ENCODE results near the gene ZNF610. TPM values are rescaled to one million over a fixed set of nuclear protein-coding genes. Genes with fewer than 3 reads are reported as not detected.

ZNF610 gene
- total and polyA plus RNA-seq, 2 donors (not counting 3 experiments of a cell fraction or from before 2014, with no cell fraction given) = 1.1 to 1.3 TPM

- FAIRE-seq = no peak
- Histone ChIP-seq H3K27me3 (ENCODE audit: control insufficient read depth in 2 of 2, insufficient read depth in 2 of 2, low read length in 2 of 2) (no peaks in the 10 kb centered on the region), H3K4me1 (ENCODE audit: control insufficient read depth, extremely low read depth, insufficient read depth, low read length) (no peaks in the 10 kb centered on the region), H3K36me3 (ENCODE audit: control insufficient read depth in 2 of 2, extremely low read depth in 1 of 2, insufficient read depth in 2 of 2, low read length in 2 of 2) (no peaks in the 10 kb centered on the region), H3K9ac (replicated peaks; ENCODE audit: extremely low read depth, insufficient read depth, low read length) (no peak overlapping the region), H2AFZ (ENCODE audit: low read depth, low read length) (no peak overlapping the region), H3K4me2 (ENCODE audit: insufficient read depth, low read length) (no peak overlapping the region), H3K9me3 (replicated peaks; ENCODE audit: control insufficient read depth, insufficient read depth, low read length) (peaks cover 4% of the 10 kb centered on the region), H3K4me3 (replicated peaks in 1 of 3; ENCODE audit: insufficient read depth in 1 of 3, low read depth in 1 of 3, low read length in 3 of 3) (no peak overlapping the region), H3K27ac (ENCODE audit: insufficient read depth, low read depth, low read length) (no peak overlapping the region), H3K79me2 (ENCODE audit: control insufficient read depth, insufficient read depth, low read length) (no peaks in the 10 kb centered on the region), H4K20me1 (replicated peaks; ENCODE audit: control insufficient read depth, extremely low read depth, insufficient read depth, low read length) (no peaks in the 10 kb centered on the region), H3K9me1 (replicated peaks; ENCODE audit: control insufficient read depth, extremely low read depth, insufficient read depth, low read length) (no peaks in the 10 kb centered on the region)
- dilution Hi-C loops (cut with MboI; ENCODE audit: extremely low pct_ligation_motif_present, low sequenced_read_pairs) = no loop called here
- BruUV-seq (replicated peaks) = no TSS peak
- TF ChIP-seq JUN (IDR thresholded peaks at IDR 0.05; ENCODE audit: borderline replicate concordance, insufficient read depth, insufficient read length, low read depth) = no peak
- no peak for TF ChIP-seq MAX (IDR thresholded peaks at IDR 0.05; ENCODE audit: insufficient read depth, insufficient read length)
- TF ChIP-seq EZH2 (IDR thresholded peaks at IDR 0.05; ENCODE audit: borderline replicate concordance, low read depth, low read length, severe bottlenecking) = no peak
- ChIA-PET POLR2A (no interaction called here), CTCF (no interaction called here)
- no peak for DNase-seq (ENCODE audit: low read depth, low spot score)
- intact Hi-C loops (cut with micrococcal nuclease) = no loop called here
Measured at GRCh38 chr19:52415711-52416110, 79.7 kb downstream of the ZNF610 start.

Small RNAs within 50 kb of the gene (small RNA-seq; reads per million reads assigned to genes)
- gene AC010332.1 (ENCODE audit: insufficient read depth, insufficient read length, low read depth, low replicate concordance) = not detected

Other genes with a start within 250 kb of the ZNF610 start
- 17.7 and 18.6 TPM in 2 replicates for gene ZNF841, start 240.5 kb upstream of the ZNF610 start, total RNA-seq
- 5.2 and 5.5 TPM in 2 replicates for gene ZNF841, start 240.5 kb upstream of the ZNF610 start, polyA plus RNA-seq
- 8.7 and 9.1 TPM in 2 replicates for gene ZNF616, start 196.3 kb upstream of the ZNF610 start, total RNA-seq
- 1.1 and 1.7 TPM in 2 replicates for gene ZNF616, start 196.3 kb upstream of the ZNF610 start, polyA plus RNA-seq
- gene ZNF836, start 164.6 kb upstream of the ZNF610 start, total RNA-seq = 7.2 and 9.3 TPM in 2 replicates
- gene ZNF836, start 164.6 kb upstream of the ZNF610 start, polyA plus RNA-seq = 2.1 and 2.6 TPM in 2 replicates
- 253 and 257 TPM in 2 replicates for gene PPP2R1A, start 146.2 kb upstream of the ZNF610 start, total RNA-seq
- gene PPP2R1A, start 146.2 kb upstream of the ZNF610 start, polyA plus RNA-seq = 216 and 221 TPM in 2 replicates
- 8.9 and 9.1 TPM in 2 replicates for gene ZNF766, start 66.7 kb upstream of the ZNF610 start, total RNA-seq
- 1.8 and 2.9 TPM in 2 replicates for gene ZNF766, start 66.7 kb upstream of the ZNF610 start, polyA plus RNA-seq
- 9.2 and 10.0 TPM in 2 replicates for gene ZNF480, start 39.1 kb upstream of the ZNF610 start, total RNA-seq
- gene ZNF480, start 39.1 kb upstream of the ZNF610 start, polyA plus RNA-seq = 2.0 and 3.6 TPM in 2 replicates
- 7.9 and 11.0 TPM in 2 replicates for gene ZNF880, start 33.7 kb downstream of the ZNF610 start, total RNA-seq
- gene ZNF880, start 33.7 kb downstream of the ZNF610 start, polyA plus RNA-seq = 8.3 and 10.7 TPM in 2 replicates
- gene ZNF528, start 61.6 kb downstream of the ZNF610 start, total RNA-seq = 11.3 and 16.1 TPM in 2 replicates
- gene ZNF528, start 61.6 kb downstream of the ZNF610 start, polyA plus RNA-seq = 5.3 and 6.2 TPM in 2 replicates
- not detected in 2 replicates for gene ZNF534, start 92.9 kb downstream of the ZNF610 start, total RNA-seq
- gene ZNF534, start 92.9 kb downstream of the ZNF610 start, polyA plus RNA-seq = not detected in 2 replicates
- gene ZNF578, start 117.3 kb downstream of the ZNF610 start, total RNA-seq = 0.85 and 1.00 TPM in 2 replicates
- 0.40 and 0.46 TPM in 2 replicates for gene ZNF578, start 117.3 kb downstream of the ZNF610 start, polyA plus RNA-seq
- gene ZNF808, start 191.4 kb downstream of the ZNF610 start, total RNA-seq = 13.6 and 15.2 TPM in 2 replicates
- 1.8 and 1.9 TPM in 2 replicates for gene ZNF808, start 191.4 kb downstream of the ZNF610 start, polyA plus RNA-seq
- gene ZNF701, start 234.0 kb downstream of the ZNF610 start, total RNA-seq = 12.1 and 12.3 TPM in 2 replicates
- 4.4 and 4.7 TPM in 2 replicates for gene ZNF701, start 234.0 kb downstream of the ZNF610 start, polyA plus RNA-seq

All from endothelial cell of umbilical vein (primary cell).